ENCODE measurements around the gene TRIM46. TPM values are rescaled to one million over a fixed set of nuclear protein-coding genes. Genes with fewer than 3 reads are reported as not detected.

TRIM46 gene
- total and polyA plus RNA-seq, 2 of the 13 experiments (the other 11 are each of a cell fraction or from before 2014, with no cell fraction given): 0.04 to 0.09 TPM

DNA sequence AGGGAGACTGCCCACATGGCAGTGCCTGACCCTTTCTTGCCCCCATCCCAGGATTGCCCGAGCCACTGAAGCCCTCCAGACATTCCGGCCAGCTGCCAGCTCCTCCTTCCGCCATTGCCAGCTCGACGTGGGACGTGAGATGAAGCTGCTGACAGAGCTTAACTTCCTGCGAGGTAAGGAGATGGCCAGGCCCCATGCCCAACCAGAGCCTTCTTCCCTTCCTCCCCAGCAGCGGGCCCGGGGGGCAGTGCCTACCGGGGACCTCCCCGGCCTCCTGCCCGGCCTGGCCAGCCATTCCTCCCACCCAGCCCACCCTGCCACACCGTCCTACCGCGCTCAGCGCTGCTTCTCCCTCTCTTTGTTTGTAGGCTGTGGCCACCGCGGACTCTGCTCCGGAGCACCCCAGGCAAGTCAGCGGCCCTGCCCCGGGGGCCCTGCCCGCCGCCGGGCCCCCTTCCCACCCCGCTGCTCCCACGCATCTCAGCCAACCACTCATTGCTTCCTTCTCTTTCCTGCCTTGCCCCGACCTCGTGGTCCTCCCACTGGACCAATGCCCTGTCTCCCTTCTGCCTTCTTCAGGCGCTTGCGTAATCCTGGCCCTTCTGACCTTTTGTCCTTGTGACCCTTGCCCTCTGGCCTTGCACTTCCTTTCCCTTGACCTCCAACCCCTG, 4.9 kb downstream of the TRIM46 start (continued):
- TF ChIP-seq, protein P1, sequence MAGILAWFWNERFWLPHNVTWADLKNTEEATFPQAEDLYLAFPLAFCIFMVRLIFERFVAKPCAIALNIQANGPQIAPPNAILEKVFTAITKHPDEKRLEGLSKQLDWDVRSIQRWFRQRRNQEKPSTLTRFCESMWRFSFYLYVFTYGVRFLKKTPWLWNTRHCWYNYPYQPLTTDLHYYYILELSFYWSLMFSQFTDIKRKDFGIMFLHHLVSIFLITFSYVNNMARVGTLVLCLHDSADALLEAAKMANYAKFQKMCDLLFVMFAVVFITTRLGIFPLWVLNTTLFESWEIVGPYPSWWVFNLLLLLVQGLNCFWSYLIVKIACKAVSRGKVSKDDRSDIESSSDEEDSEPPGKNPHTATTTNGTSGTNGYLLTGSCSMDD (CRISPR knock-in tag; IDR thresholded peaks at IDR 0.05): no peak
- no peak for TF ChIP-seq SMC3 (IDR thresholded peaks at IDR 0.05; ENCODE audit: low read length)
- TF ChIP-seq NR2C2 (CRISPR knock-in tag; IDR thresholded peaks at IDR 0.05; ENCODE audit: borderline replicate concordance): peak; percentile 98
- TF ChIP-seq ZNF383 (CRISPR knock-in tag; IDR thresholded peaks at IDR 0.05; ENCODE audit: borderline replicate concordance): no peak
- TF ChIP-seq, protein P2, sequence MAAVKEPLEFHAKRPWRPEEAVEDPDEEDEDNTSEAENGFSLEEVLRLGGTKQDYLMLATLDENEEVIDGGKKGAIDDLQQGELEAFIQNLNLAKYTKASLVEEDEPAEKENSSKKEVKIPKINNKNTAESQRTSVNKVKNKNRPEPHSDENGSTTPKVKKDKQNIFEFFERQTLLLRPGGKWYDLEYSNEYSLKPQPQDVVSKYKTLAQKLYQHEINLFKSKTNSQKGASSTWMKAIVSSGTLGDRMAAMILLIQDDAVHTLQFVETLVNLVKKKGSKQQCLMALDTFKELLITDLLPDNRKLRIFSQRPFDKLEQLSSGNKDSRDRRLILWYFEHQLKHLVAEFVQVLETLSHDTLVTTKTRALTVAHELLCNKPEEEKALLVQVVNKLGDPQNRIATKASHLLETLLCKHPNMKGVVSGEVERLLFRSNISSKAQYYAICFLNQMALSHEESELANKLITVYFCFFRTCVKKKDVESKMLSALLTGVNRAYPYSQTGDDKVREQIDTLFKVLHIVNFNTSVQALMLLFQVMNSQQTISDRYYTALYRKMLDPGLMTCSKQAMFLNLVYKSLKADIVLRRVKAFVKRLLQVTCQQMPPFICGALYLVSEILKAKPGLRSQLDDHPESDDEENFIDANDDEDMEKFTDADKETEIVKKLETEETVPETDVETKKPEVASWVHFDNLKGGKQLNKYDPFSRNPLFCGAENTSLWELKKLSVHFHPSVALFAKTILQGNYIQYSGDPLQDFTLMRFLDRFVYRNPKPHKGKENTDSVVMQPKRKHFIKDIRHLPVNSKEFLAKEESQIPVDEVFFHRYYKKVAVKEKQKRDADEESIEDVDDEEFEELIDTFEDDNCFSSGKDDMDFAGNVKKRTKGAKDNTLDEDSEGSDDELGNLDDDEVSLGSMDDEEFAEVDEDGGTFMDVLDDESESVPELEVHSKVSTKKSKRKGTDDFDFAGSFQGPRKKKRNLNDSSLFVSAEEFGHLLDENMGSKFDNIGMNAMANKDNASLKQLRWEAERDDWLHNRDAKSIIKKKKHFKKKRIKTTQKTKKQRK (IDR thresholded peaks at IDR 0.05; ENCODE audit: low read length): no peak
- TF ChIP-seq HNRNPL (IDR thresholded peaks at IDR 0.05; ENCODE audit: low read depth, low read length): 0 out of 2 replicates have a peak, but pooled peaks have one; percentile 27
- TF ChIP-seq, protein P3, sequence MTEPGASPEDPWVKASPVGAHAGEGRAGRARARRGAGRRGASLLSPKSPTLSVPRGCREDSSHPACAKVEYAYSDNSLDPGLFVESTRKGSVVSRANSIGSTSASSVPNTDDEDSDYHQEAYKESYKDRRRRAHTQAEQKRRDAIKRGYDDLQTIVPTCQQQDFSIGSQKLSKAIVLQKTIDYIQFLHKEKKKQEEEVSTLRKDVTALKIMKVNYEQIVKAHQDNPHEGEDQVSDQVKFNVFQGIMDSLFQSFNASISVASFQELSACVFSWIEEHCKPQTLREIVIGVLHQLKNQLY (CRISPR knock-in tag; IDR thresholded peaks at IDR 0.05): no peak
- TF ChIP-seq FOXK1 (CRISPR knock-in tag; IDR thresholded peaks at IDR 0.05; ENCODE audit: borderline replicate concordance, low read depth): 0 out of 2 replicates have a peak, but pooled peaks have one; percentile 49
- no peak for TF ChIP-seq ZNF224 (CRISPR knock-in tag; IDR thresholded peaks at IDR 0.05)
- TF ChIP-seq GTF3A (CRISPR knock-in tag; conservative IDR thresholded peaks at IDR 0.05): no peak
- no peak for TF ChIP-seq POLR2AphosphoS2 (IDR thresholded peaks at IDR 0.05; ENCODE audit: low read depth, low read length)
- TF ChIP-seq KAT2B (IDR thresholded peaks at IDR 0.05; ENCODE audit: borderline replicate concordance, low read depth, low read length): no peak
- TF ChIP-seq ZNF577 (CRISPR knock-in tag; IDR thresholded peaks at IDR 0.05; ENCODE audit: borderline replicate concordance, low read depth): no peak
- TF ChIP-seq ZNF543 (CRISPR knock-in tag; IDR thresholded peaks at IDR 0.05): 0 out of 2 replicates have a peak, but pooled peaks have one; percentile 31
- TF ChIP-seq SMAD3 (CRISPR knock-in tag; IDR thresholded peaks at IDR 0.05): no peak
- TF ChIP-seq, protein P4, sequence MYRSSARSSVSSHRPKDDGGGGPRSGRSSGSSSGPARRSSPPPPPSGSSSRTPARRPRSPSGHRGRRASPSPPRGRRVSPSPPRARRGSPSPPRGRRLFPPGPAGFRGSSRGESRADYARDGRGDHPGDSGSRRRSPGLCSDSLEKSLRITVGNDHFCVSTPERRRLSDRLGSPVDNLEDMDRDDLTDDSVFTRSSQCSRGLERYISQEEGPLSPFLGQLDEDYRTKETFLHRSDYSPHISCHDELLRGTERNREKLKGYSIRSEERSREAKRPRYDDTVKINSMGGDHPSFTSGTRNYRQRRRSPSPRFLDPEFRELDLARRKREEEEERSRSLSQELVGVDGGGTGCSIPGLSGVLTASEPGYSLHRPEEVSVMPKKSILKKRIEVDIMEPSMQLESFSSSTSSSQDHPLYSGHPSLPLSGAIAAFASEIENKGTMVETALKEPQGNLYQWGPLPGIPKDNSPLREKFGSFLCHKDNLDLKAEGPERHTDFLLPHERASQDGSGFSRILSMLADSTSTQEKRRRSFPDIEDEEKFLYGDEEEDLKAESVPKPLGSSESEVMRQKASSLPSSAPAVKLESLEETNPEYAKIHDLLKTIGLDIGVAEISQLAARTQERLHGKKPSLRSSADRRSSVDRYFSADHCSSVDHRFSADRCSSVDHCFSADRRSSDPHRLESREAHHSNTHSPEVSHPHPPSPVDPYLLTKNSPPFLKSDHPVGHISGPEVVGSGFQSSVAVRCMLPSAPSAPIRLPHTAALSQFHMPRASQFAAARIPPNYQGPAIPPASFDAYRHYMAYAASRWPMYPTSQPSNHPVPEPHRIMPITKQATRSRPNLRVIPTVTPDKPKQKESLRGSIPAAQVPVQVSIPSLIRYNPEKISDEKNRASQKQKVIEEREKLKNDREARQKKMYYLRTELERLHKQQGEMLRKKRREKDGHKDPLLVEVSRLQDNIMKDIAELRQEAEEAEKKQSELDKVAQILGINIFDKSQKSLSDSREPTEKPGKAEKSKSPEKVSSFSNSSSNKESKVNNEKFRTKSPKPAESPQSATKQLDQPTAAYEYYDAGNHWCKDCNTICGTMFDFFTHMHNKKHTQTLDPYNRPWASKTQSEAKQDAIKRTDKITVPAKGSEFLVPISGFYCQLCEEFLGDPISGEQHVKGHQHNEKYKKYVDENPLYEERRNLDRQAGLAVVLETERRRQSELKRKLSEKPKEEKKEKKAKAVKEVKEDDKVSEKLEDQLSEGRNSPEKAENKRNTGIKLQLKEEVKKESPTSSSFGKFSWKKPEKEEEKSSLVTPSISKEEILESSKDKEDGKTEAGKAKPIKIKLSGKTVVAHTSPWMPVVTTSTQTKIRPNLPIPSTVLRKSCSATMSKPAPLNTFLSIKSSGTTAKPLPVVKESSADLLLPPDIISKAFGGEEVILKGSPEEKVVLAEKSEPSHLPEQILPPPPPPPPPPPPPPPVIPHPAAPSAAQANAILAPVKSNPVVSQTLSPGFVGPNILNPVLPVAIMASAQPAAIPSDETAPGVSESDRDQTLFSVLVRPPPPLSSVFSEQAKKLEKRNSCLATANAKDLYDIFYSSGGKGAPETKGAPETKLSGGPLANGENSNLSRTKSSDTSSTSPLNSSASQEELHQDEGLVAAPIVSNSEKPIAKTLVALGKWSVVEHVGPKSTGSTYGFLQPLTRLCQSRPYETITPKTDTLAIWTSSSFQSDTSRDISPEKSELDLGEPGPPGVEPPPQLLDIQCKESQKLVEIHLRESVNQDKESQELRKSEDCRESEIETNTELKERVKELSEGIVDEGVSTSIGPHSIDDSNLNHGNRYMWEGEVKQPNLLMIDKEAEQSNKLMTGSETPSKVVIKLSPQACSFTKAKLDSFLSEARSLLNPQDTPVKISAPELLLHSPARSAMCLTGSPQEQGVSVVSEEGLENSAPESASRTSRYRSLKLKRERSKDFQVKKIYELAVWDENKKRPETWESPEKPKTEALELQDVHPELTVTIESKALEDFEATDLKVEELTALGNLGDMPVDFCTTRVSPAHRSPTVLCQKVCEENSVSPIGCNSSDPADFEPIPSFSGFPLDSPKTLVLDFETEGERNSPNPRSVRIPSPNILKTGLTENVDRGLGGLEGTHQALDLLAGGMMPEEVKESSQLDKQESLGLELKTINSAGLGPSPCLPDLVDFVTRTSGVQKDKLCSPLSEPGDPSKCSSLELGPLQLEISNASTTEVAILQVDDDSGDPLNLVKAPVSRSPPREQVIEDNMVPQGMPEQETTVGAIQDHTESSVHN (CRISPR knock-in tag; IDR thresholded peaks at IDR 0.05): no peak
